H1 (cell line): ENCODE measurements around the gene RAP2C. TPM values are rescaled to one million over a fixed set of nuclear protein-coding genes. Genes with fewer than 3 reads are reported as not detected.

Source experiments
- EGR1 ChIP-seq: IDR thresholded peaks from 2 replicates; pipeline ENCODE4 v1.6.1; 2011; ENCODE audit warnings: low read depth, low read length, borderline replicate concordance
- polyA plus RNA-seq, 7 experiments: library from polyadenylated mRNA; depleted of rRNA in 3 of 7; stranded (reverse) in 5 of 7; unstranded in 2 of 7; fragments of >200 nt in 5 of 7; fragments of 200-250 nt in 2 of 7; gene quantifications; 1 replicate in 5 of 7; 2 replicates in 1 of 7; 4 replicates in 1 of 7; pipeline versions ENCODE4 v1.2.1 to v1.2.3, GENCODE V29; 2011 to 2013; ENCODE audit warnings: missing spikeins in 2 of 7, mixed read lengths in 2 of 7
- total RNA-seq: library from RNA; stranded (reverse); fragmentation: NEBNext Ultra II Directional; extraction: Animal tissue kit (Norgen Biotek cat#: 25700); gene quantifications from 2 replicates; pipeline ENCODE4 v1.2.1, GENCODE V29; 2021

The RAP2C gene
- total and polyA plus RNA-seq, 2 of the 8 experiments (the other 6 are each of a cell fraction or from before 2014, with no cell fraction given): 4.7 to 20.5 TPM

DNA sequence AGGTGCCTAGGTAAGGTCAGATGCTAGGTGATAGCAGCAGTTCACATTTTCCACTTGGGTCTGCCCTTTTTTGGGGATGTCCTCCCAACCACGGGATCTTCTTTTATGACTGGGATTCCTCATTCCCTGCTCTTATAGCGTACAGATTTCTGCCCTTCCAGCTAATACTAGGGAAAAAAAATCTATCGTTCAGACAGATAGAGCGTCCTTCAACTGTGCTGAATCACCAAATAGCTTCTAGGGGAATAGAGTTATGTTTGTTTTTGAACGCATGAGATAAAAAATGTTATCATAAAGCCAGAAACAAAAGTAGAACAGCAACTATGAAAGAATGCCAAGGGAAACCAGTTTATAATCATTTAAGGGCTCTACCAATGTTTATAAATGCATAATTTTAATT is 13.0 kb downstream of the RAP2C start (continued):
- TF ChIP-seq EGR1: no peak
- TF ChIP-seq, all 59 proteins: peak for 0
